Lower leg skin (tissue), 4 donors: ENCODE measurements around the gene ABCC8. TPM values are rescaled to one million over a fixed set of nuclear protein-coding genes. Genes with fewer than 3 reads are reported as not detected.
A peak's percentile ranks its signal among the peaks of the same experiment; 100 is the strongest.

Source experiments
- DNase-seq, 2 donors: peaks; one replicate each; pipeline ENCODE4 v3.0.0-alpha.2; 2019; ENCODE audit warnings: low spot score in 2 of 2
- H3K4me3 ChIP-seq: fragments of 200-600 bp; sonication (generic); 2 replicates; pipeline ENCODE4 v1.5.1; 2017; ENCODE audit warnings: mild to moderate bottlenecking, low read depth; ENCODE audit not compliant: poor library complexity, severe bottlenecking
- POLR2A ChIP-seq, 2 donors: fragments of 450-650 bp; IDR thresholded peaks; one replicate each; pipeline ENCODE4 v1.6.1; 2016 to 2017; ENCODE audit warnings: antibody characterized with exemption in 2 of 2, mild to moderate bottlenecking in 1 of 2, moderate library complexity in 1 of 2
- WGBS, 2 donors: methylation state at CpG; one replicate each; pipeline ENCODE4 v1.1.5; 2018; 5-methylcytosine and 5-hydroxymethylcytosine counted together
- intact Hi-C: fragments of 100-400 bp; cut with DNase I; formaldehyde crosslinking; loops from one replicate; pipeline ENCODE4 v1.15.0; 2023; ENCODE audit warnings: low total_unique reads
- total RNA-seq, 4 donors: library from RNA; depleted of rRNA; stranded (reverse); fragments of >200 nt; gene quantifications; one replicate each; pipeline ENCODE4 v1.1.0, GENCODE V29; 2016
- TF ChIP-seq, protein P1 (sequence below), 3 donors: fragments of 450-650 bp; IDR thresholded peaks; one replicate each; pipeline ENCODE4 v1.5.1; 2016; ENCODE audit warnings: antibody characterized with exemption in 3 of 3, mild to moderate bottlenecking in 3 of 3, moderate library complexity in 2 of 3

The ABCC8 gene
- total RNA-seq, 4 donors from 2014 or later = 0.11 to 0.34 (median 0.26) TPM; not detected in 1

- H3K4me3 ChIP-seq = no peak overlapping the region
- TF ChIP-seq, protein P1, sequence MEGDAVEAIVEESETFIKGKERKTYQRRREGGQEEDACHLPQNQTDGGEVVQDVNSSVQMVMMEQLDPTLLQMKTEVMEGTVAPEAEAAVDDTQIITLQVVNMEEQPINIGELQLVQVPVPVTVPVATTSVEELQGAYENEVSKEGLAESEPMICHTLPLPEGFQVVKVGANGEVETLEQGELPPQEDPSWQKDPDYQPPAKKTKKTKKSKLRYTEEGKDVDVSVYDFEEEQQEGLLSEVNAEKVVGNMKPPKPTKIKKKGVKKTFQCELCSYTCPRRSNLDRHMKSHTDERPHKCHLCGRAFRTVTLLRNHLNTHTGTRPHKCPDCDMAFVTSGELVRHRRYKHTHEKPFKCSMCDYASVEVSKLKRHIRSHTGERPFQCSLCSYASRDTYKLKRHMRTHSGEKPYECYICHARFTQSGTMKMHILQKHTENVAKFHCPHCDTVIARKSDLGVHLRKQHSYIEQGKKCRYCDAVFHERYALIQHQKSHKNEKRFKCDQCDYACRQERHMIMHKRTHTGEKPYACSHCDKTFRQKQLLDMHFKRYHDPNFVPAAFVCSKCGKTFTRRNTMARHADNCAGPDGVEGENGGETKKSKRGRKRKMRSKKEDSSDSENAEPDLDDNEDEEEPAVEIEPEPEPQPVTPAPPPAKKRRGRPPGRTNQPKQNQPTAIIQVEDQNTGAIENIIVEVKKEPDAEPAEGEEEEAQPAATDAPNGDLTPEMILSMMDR (IDR thresholded peaks at IDR 0.05) = no peak
- TF ChIP-seq POLR2A (IDR thresholded peaks at IDR 0.05) = no peak
- WGBS, 2 donors = 61% methylated on average over 10 of the region's 10 CpGs
- intact Hi-C loops = loop anchor here (10.0 kb wide), 1 partner anchor 165 kb away; no protein-coding TSS in a partner anchor
- peak in 1 of 2 donors; percentile 83 for DNase-seq
Measured at GRCh38 chr11:17389957-17390649, 86.5 kb downstream of the ABCC8 start.

GRCh38 chr11:17389211-17389956 is 87.3 kb downstream of the ABCC8 start:
- TF ChIP-seq, protein P1 (IDR thresholded peaks at IDR 0.05) = no peak
- TF ChIP-seq POLR2A (IDR thresholded peaks at IDR 0.05) = no peak
- WGBS, 2 donors = 3 to 5% methylated on average over 40 to 47 of the region's 55 CpGs
- no peak overlapping the region for H3K4me3 ChIP-seq
- intact Hi-C loops = loop anchor here (10.0 kb wide), 1 partner anchor 165 kb away; no protein-coding TSS in a partner anchor
- peak; percentile 23 to 94 for DNase-seq

- WGBS, 2 donors = 5 to 6% methylated on average over 40 to 52 of the region's 53 CpGs
- intact Hi-C loops = loop anchor here (10.0 kb wide), 1 partner anchor 164 kb away; no protein-coding TSS in a partner anchor
- TF ChIP-seq POLR2A (IDR thresholded peaks at IDR 0.05) = no peak
- TF ChIP-seq, protein P1 (IDR thresholded peaks at IDR 0.05) = no peak
Measured at GRCh38 chr11:17388609-17389210, 87.9 kb downstream of the ABCC8 start, which contains the start of gene KCNJ11. Gene KCNJ11, minus strand, starts transcription at chr11:17388659. Its CDS starts 568 bp downstream, at chr11:17388091.

DNA sequence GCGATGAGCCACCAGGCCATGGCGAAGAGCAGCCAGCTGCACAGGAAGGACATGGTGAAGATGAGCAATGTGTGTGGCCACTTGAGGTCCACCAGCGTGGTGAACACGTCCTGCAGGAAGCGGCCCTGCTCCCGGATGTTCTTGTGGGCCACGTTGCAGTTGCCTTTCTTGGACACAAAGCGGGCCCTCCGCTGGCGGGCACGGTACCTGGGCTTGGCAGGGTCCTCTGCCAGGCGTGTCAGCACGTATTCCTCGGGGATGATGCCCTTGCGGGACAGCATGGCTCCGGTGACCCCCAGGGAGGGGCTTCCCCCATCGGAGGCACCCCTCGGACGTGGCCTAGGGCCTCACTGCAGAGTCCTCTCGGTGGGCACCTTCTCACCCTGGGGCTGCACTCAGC is 88.8 kb downstream of the ABCC8 start:
- TF ChIP-seq, protein P1 (IDR thresholded peaks at IDR 0.05) = no peak
- TF ChIP-seq POLR2A (IDR thresholded peaks at IDR 0.05) = no peak
- intact Hi-C loops = loop anchor here (10.0 kb wide), 1 partner anchor 163 kb away; no protein-coding TSS in a partner anchor
- H3K4me3 ChIP-seq = no peak overlapping the region
- DNase-seq = no peak
- WGBS, 2 donors = 81 to 88% methylated on average over 12 to 16 of the region's 20 CpGs

More at GRCh38 chr11:17388609-17389210, 87.9 kb downstream of the ABCC8 start, which contains the start of gene KCNJ11:
- no peak for DNase-seq
- H3K4me3 ChIP-seq = no peak within 1 kb of the TSS

GRCh38 chr11:17387254-17387653 is 89.4 kb downstream of the ABCC8 start:
- no peak for DNase-seq
- no peak for TF ChIP-seq POLR2A (IDR thresholded peaks at IDR 0.05)
- TF ChIP-seq, protein P1 (IDR thresholded peaks at IDR 0.05) = no peak
- 97% methylated on average over 20 of the region's 20 CpGs for WGBS, 2 donors
- H3K4me3 ChIP-seq = no peak overlapping the region
- intact Hi-C loops = loop anchor here (10.0 kb wide), 1 partner anchor 162 kb away; no protein-coding TSS in a partner anchor
